NCI-H2196 treated with DMSO at 0.1 percent for 48 hours (cell line): ENCODE data around the gene EML6.

Source experiments
- DNase-seq: peaks from one replicate; lab custom pipeline; 2025; ENCODE audit not compliant: unreplicated experiment; lab: John Stamatoyannopoulos, UW

The EML6 gene

GRCh38 chr2:54902763-54903162 is 179.3 kb downstream of the EML6 start:
- no peak for DNase-seq

GRCh38 chr2:54903736-54904554 is 180.5 kb downstream of the EML6 start:
- no peak for DNase-seq

GRCh38 chr2:54904836-54905235 is 181.4 kb downstream of the EML6 start:
- DNase-seq: no peak

- DNase-seq: no peak
Measured at GRCh38 chr2:54906716-54907115, 183.3 kb downstream of the EML6 start.

- no peak for DNase-seq
Measured at GRCh38 chr2:54907663-54908062, 184.2 kb downstream of the EML6 start.

- no peak for DNase-seq
Measured at GRCh38 chr2:54908591-54908990, 185.1 kb downstream of the EML6 start.

- no peak for DNase-seq
Measured at GRCh38 chr2:54909001-54909400, 185.5 kb downstream of the EML6 start.

- no peak for DNase-seq
Measured at GRCh38 chr2:54912305-54912704, 188.8 kb downstream of the EML6 start.

DNA sequence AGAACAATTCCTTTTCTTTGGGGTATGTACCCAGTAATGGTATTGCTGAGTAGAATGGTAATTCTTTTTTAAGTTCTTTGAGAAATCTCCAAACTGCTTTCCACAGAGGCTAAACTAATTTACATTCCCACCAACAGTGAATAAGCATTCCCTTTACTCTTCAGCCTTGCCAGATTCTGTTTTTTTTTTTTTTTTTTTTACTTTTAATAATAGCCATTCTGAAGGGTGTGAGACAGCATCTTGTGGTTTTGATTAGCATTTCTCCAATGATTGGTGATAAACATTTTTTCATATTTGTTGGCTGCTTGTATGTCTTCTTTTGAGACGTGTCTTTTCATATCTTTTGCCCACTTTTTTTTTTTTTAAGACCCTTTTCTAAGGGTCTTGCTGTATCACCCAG is 189.4 kb downstream of the EML6 start:
- DNase-seq: no peak

DNA sequence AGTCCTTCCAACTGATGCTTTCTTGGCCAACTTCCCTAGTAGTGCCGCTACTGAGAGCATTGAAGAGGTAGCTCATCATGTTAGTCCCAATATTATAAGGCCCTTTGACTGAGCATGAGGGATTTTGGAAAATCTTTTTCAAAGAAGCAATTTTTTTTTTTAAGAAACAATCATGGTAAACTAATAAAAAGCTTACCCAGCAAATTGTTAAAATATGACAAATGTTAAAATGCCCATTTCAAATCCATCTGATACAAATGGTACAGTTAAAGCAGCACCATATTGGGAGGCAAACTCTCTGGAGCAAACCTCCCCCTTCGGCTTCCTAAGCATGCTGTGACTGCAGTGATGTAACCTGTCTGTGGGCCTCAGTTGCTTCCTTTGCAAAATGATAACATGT is 191.2 kb downstream of the EML6 start:
- no peak for DNase-seq

DNA sequence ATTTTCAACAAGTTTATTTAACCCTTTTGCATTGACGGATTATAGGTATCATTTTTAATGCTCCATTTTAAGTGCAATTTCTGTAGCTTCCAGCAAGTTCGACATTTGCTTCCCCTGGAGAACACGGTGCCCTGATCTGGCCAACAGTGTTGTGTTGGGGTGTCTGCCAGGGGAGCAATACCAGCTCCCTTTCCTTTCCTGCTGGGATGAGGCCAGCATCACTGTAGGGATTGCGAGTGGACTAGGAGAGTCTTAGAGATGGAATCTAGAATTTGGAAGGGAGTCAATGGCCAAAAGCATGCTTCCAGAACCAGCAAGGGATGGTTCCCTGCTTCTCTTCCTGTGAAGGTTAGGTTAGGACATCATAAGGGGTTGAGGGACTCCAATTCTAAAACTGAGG is 191.6 kb downstream of the EML6 start:
- no peak for DNase-seq

DNA sequence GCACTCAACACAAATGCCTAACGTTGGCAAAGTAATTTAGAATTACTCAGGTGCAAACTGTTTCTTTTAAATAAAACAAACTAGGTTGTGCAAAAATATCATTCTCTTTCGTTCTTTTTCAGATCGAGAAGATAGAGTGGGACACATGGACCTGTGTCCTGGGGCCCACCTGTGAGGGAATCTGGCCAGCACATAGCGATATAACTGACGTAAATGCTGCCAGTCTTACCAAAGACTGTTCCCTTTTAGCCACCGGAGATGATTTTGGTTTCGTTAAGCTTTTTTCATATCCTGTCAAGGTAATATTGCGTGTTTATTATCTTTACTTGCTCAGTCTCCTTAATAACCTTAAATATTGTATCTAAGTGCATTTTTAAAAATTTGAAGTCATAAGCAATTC is 193.2 kb downstream of the EML6 start:
- no peak for DNase-seq

GRCh38 chr2:54918647-54919280 is 195.3 kb downstream of the EML6 start:
- DNase-seq: no peak

DNA sequence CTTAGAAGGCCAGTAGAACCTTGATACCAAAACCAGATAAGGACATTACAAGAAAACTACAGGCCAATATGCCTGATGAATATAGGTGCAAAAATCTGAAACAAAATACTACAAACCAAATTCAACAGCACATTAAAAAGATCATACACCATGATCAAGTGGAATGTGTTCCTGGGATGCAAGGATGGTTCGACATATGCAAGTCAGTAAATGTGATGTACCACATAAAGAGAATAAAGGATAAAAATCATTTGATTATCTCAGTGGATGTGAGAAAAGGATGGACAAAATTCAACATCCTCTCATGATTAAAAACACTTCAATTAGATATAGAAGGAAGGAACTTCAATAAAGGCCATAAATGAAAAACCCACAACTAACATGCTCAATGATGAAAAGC is 197.2 kb downstream of the EML6 start:
- DNase-seq: no peak

- DNase-seq: no peak
Measured at GRCh38 chr2:54924121-54924520, 200.7 kb downstream of the EML6 start.

DNA sequence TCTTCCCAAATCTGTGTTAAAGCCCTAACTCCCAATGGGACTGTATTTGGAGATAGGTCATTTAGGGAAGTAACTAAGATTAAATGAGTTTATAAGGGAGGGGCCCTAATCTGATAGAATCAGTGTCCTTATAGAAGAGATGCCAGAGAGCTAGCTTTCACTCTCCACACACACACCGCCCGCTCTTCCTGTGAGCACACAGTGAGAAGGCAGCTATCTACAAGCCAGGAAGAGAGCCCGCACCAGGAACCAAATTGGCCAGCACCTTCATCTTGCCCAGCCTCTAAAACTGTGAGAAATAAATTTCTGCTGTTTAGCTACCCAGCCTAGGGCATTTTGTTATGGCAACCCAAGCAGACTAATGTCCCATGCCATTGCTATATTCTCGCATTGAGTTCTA is 201.6 kb downstream of the EML6 start:
- no peak for DNase-seq

- DNase-seq: no peak
Measured at GRCh38 chr2:54927085-54927750, 203.8 kb downstream of the EML6 start.

GRCh38 chr2:54927751-54928615 is 204.5 kb downstream of the EML6 start:
- no peak for DNase-seq

DNA sequence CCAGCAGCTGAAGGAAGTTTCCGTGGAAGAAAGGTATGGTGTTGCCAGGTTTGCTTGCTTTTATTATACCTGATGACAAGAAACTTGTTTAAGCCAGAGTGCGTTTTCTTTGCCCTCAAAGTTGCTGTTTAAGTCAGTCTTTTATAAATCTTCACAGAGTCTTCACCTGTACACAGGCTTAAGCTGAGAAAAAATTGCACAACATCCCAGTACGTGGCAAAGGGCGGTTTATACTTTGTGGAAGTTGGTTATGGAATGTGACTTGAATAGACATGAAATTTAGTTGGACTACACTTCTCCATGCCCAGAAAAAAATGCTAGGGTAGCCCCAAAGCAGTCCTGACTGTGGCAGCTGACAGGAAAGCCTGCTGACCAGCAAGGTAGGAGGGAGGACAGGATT is 205.3 kb downstream of the EML6 start:
- DNase-seq: no peak

- DNase-seq: no peak
Measured at GRCh38 chr2:54931473-54931872, 208.0 kb downstream of the EML6 start.

DNA sequence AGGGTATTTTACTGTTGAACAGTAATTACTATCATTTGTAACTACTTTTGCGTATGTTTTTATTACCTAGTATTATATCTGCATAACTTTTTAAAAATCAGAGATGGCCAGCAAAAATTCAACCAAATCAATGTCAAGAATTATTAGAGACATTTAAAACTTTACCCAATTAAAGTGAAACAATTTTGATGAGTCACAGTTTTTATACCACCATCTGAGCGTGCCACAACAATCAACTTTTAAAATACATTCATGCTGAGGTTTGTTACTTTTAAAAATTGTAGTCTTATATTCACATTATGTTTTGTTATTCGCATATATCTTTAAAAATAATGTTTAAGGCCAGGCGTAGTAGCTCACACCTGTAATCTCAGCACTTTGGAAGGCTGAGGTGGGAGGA is 211.9 kb downstream of the EML6 start:
- DNase-seq: no peak
